Activated CD4-positive, alpha-beta T cell treated with anti-CD3 and anti-CD28 coated beads, Interleukin-2, amount 50 U/mL, for 48 hours (primary cell): ENCODE results near the gene ADRB1.

Experiments used
- DNase-seq, 2 experiments: peaks; one replicate each; pipeline ENCODE4 v3.0.0-alpha.2; 2020

ADRB1 gene

DNA sequence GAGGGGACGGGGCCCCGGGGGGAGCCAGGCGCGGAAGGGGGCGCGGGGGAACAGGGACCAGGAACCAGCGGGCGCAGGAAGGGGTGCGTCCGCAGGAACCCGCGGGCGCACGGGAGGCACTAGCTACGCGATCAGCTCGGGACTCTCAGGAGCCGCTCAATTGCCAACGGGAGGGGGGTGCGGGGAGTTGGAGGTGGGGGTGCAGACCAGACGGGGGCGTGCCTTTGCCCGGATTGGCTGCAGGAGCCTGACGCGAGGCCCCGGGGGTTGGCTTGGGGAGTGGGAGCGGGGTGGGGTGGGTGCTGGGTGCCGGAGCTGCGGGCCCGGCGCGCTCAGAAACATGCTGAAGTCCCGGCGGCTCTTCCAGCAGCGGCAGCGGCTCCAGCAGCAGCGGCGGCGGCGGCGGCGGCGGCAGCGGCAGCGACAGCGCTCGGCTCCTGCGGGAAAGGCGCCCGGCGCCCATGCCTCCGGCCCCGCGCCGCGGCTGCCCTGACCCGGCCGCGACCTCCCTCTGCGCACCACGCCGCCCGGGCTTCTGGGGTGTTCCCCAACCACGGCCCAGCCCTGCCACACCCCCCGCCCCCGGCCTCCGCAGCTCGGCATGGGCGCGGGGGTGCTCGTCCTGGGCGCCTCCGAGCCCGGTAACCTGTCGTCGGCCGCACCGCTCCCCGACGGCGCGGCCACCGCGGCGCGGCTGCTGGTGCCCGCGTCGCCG is at the start of gene ADRB1:
Gene ADRB1, plus strand, starts transcription at position 335 of the 715 bp plus-strand sequence. Its CDS starts 267 bp downstream, at position 602.
- DNase-seq = peak; percentile 37 to 40

- no peak for DNase-seq
Measured at GRCh38 chr10:113995201-113995600, 48.5 kb upstream of the ADRB1 start.

GRCh38 chr10:113997428-113997827 is 46.2 kb upstream of the ADRB1 start:
- no peak for DNase-seq

DNA sequence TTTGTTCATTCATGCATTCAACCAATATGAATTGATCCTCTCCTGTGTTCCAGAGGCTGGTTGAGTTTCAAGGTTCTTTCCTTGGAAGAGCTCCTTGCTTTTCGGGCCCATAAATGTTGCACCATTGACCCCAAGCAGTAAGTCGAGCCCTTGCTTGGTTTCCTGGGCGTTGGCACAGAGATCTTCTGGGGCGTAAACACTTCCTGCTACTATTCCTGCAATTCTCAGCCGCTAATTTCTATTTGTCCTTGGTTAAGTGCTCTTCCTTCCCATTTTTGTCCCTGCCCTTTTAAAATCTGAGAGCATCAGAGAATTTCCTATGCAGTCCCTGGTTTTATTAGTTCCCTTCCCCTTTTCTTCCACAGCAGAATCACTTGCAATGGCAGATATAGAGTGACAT is 44.1 kb upstream of the ADRB1 start:
- DNase-seq = no peak

- no peak for DNase-seq
Measured at GRCh38 chr10:114000457-114001010, 43.1 kb upstream of the ADRB1 start.

- DNase-seq = no peak
Measured at GRCh38 chr10:114002422-114002821, 41.2 kb upstream of the ADRB1 start.

GRCh38 chr10:114003161-114003941 is 40.3 kb upstream of the ADRB1 start:
- no peak for DNase-seq

DNA sequence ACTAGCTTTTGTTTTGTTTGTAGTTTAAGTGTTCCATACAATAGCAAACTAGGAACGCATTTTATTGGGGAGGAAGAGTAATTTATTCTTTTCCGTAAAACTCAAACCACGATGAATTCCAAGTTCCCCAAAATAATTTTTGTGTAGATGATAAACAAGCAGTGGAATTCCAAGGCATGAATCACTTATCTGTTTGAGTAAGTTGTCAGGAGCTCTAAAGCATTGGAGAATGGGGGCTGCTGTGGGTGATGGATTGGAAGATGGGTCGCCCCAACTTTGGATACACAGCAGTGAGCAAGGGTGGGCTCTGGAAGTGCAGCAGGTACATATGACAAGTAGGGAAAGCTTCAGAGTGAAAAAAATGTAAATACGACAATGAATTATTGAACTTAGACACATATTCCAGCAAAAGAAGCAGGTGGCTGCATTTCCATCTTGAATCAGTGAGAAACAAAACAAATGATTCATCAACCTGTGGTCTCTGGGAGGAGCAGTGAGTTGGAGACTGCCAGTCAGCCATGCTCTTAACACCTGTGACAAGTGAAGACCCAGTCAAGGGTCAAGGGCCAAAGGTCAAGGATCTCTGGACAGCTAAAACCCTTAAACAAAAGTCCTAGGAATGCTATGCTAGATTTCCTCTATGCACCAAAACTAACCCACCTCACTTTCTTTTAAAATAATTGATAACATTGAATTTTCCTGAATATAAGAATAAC is 34.2 kb upstream of the ADRB1 start:
- DNase-seq = no peak

- no peak for DNase-seq
Measured at GRCh38 chr10:114010316-114010715, 33.4 kb upstream of the ADRB1 start.

GRCh38 chr10:114012650-114013049 is 31.0 kb upstream of the ADRB1 start:
- DNase-seq = no peak

DNA sequence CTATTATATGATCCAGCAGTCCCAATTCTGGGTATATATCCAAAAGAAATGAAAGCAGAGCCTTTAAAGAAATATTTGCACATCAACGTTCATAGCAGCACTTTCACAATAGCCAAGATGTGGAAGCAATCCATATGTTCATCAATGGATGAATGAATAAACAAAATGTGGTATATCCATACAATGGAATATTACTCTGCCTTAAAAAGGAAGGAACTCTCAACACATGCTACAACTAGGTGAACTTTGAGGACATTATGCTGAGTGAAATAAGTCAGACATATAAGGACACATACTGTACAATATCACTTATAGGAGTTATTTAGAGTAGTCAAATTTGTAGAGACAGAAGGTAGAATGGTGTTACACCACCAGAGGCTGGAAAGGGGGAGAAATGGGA is 28.0 kb upstream of the ADRB1 start:
- no peak for DNase-seq

DNA sequence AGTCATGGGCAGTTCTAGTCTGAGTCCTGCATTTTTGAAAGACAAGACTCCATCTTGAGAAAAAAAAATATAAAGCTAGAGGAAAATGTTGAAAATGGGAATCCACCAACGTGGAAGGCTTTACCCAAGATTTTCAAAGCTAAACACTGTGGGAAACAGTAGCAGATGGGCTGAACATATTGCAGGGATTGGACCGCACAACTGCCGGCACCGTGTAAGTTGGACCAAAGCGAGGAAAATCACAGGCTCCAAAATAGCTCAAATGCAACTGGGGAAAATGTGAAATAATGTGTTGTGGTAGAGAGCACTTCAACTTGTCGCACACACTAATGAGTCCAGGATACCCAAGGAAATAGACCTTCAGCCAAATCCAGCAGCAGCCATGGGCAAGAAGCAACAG is 26.4 kb upstream of the ADRB1 start:
- no peak for DNase-seq

GRCh38 chr10:114017873-114018272 is 25.8 kb upstream of the ADRB1 start:
- no peak for DNase-seq

GRCh38 chr10:114019226-114019625 is 24.4 kb upstream of the ADRB1 start:
- no peak for DNase-seq

DNA sequence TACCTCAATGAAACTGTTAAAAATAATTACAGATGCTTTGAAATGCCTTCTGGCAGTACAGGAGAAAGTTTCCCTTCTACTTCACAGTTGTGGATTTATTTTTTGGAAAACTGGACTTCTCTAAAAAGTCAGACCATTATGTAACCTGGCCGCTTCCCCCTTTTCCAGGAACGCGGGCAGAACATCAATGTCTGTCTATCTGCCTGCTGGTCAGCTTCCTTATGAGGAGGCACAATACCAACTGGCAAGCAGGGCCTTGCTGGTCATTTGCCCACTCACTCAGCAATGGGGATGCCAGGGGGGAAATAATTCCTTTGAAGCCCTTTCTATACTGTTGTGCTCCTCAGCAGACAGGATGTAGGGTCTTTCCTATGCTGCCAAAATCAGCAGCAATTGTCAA is 22.5 kb upstream of the ADRB1 start:
- no peak for DNase-seq

DNA sequence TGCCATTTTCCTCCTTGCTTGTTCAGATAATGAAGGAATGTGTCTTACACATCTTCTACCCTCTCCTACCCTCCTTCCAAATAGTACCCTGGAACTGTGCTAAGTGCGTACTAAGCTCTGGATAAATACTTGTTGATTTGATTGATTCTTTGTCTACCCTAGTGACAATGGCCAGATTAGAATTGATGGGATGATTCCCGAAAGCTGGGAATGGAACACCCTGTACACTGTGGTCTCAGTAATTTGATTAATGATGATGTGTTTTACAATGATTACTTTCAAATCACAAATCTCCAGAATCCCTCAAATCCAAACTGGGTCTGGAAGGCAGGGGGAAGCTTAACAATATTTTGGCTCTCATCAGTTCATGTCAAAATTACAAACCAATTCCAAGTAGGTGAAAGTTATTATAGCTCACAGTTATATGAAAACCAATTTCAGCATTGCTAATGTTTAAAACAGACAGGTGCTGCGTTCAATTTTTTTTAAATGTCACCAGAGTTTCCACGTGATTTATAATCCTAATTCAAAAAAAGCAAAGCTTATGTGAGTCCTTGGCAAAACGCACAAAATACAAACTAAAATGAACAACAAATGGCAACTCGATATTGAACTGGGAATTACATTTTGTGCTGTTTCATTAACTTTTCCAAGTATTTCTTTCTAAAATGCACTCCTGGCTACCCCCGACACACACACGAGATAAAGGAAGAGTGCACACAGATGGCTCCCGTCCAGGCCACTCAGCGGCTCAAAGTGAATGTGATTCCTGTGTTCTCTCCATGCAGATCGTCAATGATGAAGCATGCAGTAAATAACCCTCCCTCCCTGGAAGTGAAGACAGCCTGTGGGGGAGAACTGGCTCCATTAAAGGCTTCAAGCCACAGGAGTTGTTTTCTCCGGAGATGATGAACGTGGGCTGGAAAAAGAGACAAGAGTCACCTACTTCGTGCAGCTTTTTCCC is 21.7 kb upstream of the ADRB1 start:
- DNase-seq = no peak

- no peak for DNase-seq
Measured at GRCh38 chr10:114022766-114023597, 20.7 kb upstream of the ADRB1 start.

DNA sequence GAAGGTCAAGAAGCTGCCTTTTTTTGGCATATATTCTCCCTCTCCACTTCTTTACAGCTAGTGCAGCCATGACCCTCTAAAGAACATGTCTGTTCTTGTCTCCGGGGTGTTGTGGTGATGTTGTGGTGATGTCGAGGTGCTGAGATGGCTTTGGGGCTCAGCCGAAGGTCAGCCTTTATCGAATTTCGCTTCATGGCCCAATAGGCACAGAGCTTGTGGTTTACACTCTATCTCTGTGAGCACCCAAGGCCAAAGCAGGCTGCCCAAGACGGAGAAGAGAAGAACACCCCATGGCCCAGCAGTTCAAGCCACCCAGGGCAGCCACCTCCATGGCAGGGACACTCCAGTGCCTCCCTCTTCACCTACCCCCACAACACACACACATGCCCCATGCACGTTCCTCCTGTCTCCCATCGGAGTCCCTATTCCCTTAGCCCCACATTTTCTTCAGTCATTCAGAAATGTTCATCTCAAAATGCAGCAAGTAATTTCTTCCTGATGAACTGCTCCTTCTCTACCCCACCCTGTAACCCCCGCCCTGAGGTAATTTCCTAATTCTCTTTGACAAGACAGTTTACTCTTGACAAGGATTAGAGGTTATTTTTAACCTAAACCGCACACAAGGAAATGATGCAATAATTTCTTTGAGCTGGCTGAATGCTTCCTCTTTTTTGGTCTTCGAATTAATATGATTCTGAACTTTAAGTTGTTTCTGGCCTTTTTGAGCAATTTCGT is 18.6 kb upstream of the ADRB1 start:
- DNase-seq = no peak

- no peak for DNase-seq
Measured at GRCh38 chr10:114025611-114026130, 18.0 kb upstream of the ADRB1 start.
